HG02852 (cell line): ENCODE data around the gene RALGDS.

Experiments
- ATAC-seq: cut with Tn5 transposase; IDR thresholded peaks from one replicate; pipeline ENCODE4 v1.9.1; 2021; ENCODE audit warnings: mild to moderate bottlenecking, moderate library complexity; ENCODE audit not compliant: unreplicated experiment

The RALGDS gene

GRCh38 chr9:133151601-133152525 lies 30.8 kb upstream of the RALGDS start:
- no peak for ATAC-seq

GRCh38 chr9:133151041-133151440 lies 30.0 kb upstream of the RALGDS start:
- ATAC-seq: no peak

- peak; percentile 61 for ATAC-seq
These were observed 28.3 kb upstream of the RALGDS start for GRCh38 chr9:133149130-133150015.

- peak; percentile 6 for ATAC-seq
These were observed 27.4 kb upstream of the RALGDS start for GRCh38 chr9:133148199-133149129.

- ATAC-seq: no peak
These were observed 26.6 kb upstream of the RALGDS start for GRCh38 chr9:133147412-133148198.

- no peak for ATAC-seq
These were observed 25.8 kb upstream of the RALGDS start for GRCh38 chr9:133146746-133147411.

- ATAC-seq: no peak
These were observed 24.1 kb upstream of the RALGDS start for GRCh38 chr9:133144904-133145851.

GRCh38 chr9:133144142-133144903 lies 23.3 kb upstream of the RALGDS start:
- ATAC-seq: no peak

GRCh38 chr9:133143639-133144141 lies 22.6 kb upstream of the RALGDS start:
- no peak for ATAC-seq

GRCh38 chr9:133142684-133143622 lies 21.9 kb upstream of the RALGDS start:
- no peak for ATAC-seq

GRCh38 chr9:133141833-133142595 lies 21.0 kb upstream of the RALGDS start:
- no peak for ATAC-seq

GRCh38 chr9:133140606-133141005 lies 19.6 kb upstream of the RALGDS start:
- no peak for ATAC-seq

GRCh38 chr9:133140174-133140505 lies 19.1 kb upstream of the RALGDS start:
- no peak for ATAC-seq

- ATAC-seq: no peak
These were observed 18.5 kb upstream of the RALGDS start for GRCh38 chr9:133139246-133140173.
